ENCODE measurements around the gene SPCS2.

DNA sequence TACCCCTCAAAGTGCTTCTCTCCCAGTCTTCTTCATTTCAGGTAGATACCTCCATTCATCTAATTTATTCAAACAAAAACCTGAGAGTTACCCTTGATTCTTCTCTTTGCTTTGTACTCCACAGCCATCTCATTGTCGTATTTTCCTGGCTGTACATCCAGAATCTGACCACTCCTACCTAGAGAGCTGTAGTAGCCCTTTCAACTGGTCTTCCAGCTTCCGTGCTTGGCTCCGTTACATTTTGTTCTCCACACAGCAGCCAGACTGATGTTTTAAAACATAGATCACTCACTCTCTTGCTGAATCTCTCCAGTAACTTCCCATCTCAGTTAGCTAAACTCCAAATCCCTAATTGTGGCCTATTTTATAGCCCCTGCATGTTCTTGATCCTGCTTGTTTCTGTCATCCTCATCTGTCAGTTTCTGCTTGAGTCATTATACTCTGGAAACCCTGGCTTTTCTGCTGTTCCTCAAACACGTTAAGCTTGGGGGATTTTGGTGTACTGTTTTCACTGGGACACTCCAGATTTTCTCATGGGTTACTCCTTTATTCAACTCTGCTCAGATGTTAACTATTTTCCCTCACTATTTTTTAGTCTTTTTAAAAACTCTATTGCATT is 7.4 kb downstream of the SPCS2 start:
- no peak for TF ChIP-seq POLR2AphosphoS5 (IDR thresholded peaks at IDR 0.05; ENCODE audit: low read depth, low read length)
- no peak for TF ChIP-seq SIN3A (IDR thresholded peaks at IDR 0.05; ENCODE audit: borderline replicate concordance, insufficient read depth, low read length)
- TF ChIP-seq, protein P1, sequence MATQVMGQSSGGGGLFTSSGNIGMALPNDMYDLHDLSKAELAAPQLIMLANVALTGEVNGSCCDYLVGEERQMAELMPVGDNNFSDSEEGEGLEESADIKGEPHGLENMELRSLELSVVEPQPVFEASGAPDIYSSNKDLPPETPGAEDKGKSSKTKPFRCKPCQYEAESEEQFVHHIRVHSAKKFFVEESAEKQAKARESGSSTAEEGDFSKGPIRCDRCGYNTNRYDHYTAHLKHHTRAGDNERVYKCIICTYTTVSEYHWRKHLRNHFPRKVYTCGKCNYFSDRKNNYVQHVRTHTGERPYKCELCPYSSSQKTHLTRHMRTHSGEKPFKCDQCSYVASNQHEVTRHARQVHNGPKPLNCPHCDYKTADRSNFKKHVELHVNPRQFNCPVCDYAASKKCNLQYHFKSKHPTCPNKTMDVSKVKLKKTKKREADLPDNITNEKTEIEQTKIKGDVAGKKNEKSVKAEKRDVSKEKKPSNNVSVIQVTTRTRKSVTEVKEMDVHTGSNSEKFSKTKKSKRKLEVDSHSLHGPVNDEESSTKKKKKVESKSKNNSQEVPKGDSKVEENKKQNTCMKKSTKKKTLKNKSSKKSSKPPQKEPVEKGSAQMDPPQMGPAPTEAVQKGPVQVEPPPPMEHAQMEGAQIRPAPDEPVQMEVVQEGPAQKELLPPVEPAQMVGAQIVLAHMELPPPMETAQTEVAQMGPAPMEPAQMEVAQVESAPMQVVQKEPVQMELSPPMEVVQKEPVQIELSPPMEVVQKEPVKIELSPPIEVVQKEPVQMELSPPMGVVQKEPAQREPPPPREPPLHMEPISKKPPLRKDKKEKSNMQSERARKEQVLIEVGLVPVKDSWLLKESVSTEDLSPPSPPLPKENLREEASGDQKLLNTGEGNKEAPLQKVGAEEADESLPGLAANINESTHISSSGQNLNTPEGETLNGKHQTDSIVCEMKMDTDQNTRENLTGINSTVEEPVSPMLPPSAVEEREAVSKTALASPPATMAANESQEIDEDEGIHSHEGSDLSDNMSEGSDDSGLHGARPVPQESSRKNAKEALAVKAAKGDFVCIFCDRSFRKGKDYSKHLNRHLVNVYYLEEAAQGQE (IDR thresholded peaks at IDR 0.05; ENCODE audit: insufficient read depth in 1 of 2, low read depth in 2 of 2, low read length in 2 of 2) = no peak
- TF ChIP-seq TAF1 (IDR thresholded peaks at IDR 0.05; ENCODE audit: borderline replicate concordance, insufficient read depth, low read length) = no peak
- no peak for TF ChIP-seq FOXP2 (optimal IDR thresholded peaks at IDR 0.05; ENCODE audit: borderline replicate concordance, extremely low read depth, extremely low read length, insufficient read depth)
